ENCODE results near the gene SLC27A4.

DNA sequence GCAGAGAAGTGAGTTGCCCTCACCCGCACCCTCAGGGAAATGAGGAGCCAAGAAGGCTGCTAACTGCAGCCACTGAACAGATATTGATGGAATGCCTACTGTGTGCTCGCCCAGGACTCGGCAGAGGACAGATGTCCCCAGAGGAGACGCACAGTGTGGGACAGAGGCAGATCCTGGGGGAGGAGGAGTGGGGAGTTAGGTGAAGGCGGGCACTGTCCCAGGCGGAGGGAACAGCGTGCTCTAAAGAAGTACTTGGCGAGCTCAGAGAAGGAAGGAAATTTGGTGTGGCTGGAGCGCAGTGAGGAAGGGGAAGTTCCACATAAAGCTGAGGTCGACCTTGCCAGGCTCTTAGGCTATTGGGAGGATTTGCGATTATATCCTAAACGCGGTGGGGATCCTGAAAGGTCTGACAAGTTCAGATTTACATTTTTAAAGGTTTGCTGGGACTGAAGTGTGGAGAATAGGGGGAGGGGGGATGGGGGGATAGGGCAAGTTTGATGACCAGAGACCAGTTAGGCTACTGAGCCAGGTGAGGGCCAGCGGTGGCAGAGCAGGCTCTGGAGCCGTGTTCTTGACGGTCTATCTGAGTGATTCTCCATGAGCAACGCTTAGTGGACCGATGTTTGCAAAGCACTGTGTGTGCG, 56.8 kb downstream of the SLC27A4 start:
- TF ChIP-seq CTCF (IDR thresholded peaks at IDR 0.05) (no peak), POLR2A (IDR thresholded peaks at IDR 0.05) (no peak), EP300 (IDR thresholded peaks at IDR 0.05) (no peak)

All from ovary (tissue), 3 donors.